Measurements from ENCODE around the gene BPIFB2. TPM values are rescaled to one million over a fixed set of nuclear protein-coding genes. Genes with fewer than 3 reads are reported as not detected.
"Not testable (repeated sequence)": the region's sequence is repeated elsewhere in the genome, so short reads cannot be mapped to it uniquely, and the experiment has no call there.

The BPIFB2 gene
- polyA plus RNA-seq, 1 donor = not detected

GRCh38 chr20:32970115-32970972 is 37.2 kb upstream of the BPIFB2 start:
- DNase-seq = no peak

- no peak for DNase-seq
Observed at GRCh38 chr20:32970973-32971300, 36.6 kb upstream of the BPIFB2 start.

DNA sequence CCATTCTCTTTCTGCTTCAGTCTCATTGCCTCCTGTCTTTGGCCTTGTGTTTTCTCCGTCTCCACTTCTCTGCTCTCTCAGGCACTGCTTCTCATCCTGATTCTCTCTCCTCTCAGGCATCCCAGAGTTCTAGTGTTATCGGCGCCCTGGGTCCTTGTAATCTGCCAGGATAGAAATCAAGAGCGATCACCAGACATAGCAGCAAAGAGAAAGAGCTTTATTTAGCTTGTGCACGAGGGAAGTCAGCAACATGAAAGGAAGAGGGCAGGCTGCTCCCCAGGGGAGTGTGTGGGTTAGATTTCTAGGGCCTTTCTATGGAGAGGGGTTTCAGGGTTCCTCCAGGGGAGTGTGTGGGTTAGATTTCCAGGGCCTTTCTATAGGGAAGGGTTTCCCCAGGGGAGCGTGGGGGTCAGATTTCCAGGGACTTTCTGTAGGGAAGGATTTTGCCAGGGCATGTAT is 35.8 kb upstream of the BPIFB2 start:
- no peak for DNase-seq

- DNase-seq = no peak
Observed at GRCh38 chr20:32972181-32973076, 35.1 kb upstream of the BPIFB2 start.

GRCh38 chr20:32973077-32973717 is 34.3 kb upstream of the BPIFB2 start:
- DNase-seq = no peak

- DNase-seq = not testable (repeated sequence)
Observed at GRCh38 chr20:32974204-32975064, 33.1 kb upstream of the BPIFB2 start.

DNA sequence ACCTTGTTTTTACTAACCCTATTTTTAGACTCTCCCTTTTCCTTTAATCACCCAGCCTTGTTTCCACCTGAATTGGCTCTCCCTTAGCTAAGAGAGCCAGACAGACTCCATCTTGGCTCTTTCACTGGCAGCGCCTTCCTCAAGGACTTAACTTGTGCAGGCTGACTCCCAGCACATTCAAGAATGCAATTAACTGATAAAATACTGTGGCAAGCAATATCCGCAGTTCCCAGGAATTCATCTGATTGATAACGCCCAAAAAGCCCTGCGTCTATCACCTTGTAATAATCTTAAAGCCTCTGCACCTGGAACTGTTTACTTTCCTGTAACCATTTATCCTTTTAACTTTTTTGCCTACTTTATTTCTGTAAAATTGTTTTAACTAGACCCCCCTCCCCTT is 32.4 kb upstream of the BPIFB2 start:
- DNase-seq = not testable (repeated sequence)

DNA sequence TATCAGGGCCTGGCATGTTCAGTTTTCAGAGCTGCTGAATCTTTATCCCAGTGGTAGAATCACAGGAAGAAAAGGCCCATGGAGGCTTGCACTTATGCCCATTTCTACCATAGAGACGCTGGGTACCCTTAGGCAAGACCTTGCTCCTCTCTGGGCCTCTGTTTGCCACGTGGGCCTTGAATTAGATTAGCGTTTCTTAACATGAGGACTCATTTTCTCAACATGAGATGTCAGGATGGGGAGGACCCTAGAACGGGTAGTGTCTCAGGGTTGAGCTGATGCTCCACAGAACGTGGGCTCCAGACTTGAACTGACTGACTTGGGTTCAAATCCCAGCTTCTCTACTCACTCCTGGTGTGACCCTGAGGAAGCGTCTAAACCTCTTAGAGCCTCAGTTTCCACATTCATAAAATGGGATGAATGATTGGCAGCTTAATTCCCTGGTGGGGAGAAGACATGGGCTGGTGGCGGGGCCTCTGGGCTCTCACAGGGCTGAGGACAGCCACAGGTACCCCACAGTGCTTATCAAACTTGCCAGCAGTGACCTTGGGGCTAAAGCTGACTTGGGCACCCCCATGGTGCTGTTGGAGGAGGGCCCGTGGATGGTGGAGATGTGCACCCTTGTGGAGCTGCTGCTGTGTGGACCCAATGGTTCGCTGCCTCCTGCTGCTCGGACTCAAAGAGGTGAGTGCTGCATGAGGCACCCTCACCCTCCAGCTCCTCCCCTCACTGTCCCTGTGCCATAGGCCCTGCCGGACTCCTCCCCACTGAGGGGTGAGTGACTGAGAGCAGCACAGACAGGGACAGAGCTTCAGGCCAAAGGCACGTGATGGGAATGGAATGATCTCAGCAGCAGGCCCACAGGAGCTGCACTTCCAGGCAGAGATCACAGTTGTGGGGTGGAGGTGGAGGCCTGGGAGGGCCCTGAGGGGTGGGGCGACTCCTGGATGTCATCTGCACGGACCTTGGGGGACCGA is 31.5 kb upstream of the BPIFB2 start:
- DNase-seq = no peak

GRCh38 chr20:32976746-32977145 is 30.8 kb upstream of the BPIFB2 start:
- no peak for DNase-seq

DNA sequence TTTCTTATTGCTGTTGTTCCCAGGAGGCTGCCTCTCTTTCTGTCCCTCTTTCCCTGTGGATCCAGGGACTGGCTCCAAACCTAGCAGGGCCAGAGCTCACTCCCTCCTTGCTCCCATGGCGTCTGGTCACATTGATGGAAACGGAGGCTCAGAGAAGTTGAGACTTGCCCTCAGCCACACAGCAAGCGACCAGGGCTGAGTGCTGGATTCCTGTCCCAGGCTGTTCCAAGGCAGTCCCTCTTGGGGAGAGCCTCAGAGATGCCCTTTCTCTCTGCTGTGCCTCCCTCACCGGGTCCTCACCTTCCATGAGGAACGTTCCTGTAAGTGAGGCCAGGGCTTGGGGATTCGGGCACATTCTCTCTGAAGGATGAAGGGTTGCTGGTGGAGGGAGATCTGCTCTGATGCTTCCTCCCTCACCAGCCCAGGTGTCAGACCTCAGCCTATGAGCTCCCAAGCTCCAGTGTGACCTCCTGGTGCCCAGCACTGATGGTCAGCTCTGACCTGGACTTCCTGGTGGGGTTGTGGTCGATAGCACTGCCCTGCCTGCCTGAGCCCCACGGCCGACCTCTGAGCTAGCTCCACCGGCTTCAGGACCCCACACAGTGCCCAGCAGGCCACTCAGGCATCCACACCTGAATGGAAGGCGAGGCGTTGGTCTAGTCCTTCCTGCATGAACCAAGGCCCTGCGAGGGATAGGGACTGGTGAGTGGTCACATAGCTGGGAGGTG is 30.1 kb upstream of the BPIFB2 start:
- no peak for DNase-seq

DNA sequence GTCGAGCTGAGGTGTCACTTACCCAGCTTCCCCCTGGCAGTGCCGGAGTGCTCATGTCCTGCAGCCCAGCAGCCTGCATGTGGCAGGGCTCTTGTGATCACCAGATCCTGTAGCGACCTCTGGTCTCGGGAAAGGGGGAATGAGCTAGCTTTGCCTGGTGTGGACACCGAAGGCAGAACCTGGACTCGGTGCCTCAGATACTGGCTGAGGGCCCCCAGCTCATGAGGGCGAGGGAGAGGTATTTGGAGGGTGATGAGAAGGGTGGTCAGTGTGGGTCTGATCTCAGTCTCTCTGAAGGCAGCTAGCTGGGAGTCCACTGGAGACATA is 29.5 kb upstream of the BPIFB2 start:
- DNase-seq = no peak

DNA sequence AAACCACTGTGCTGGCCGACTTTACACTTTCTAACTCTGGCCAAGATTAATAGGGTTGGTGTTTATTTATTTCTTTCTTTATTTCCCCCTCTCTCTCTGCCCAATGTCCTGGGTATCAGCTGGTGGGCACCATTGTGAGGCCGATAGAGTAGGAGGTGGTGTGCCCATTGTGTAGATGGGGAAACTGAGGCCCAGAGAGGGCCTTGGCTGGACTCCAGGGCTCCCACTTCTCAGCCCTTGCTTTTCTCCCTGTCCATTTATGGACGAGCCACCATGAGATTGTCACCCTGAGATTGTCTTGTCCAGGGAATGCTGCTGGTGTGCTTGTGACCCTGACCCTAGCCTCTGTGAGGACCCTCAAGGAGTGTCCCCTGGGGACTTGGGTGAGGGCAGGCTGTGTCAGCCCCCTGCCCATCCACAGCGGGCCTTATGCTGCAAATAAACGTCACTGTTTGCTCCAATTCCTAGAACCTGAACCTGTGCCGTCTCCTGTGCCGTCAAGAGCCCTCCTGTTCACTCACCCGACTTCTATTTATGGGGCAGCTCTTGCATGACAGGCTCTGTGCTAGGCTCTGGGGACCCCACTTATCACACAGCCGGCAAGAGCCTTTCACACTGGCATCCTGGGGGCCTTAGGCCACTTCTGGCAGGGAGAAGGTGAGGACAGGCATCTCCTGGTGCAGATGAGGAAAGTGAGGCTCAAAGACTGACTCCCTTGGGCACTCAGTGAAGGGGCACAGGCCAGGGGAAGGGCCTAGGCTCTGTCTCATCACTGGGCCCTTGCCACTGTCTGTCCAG is 28.1 kb upstream of the BPIFB2 start:
- DNase-seq = no peak

GRCh38 chr20:32980131-32980941 is 27.2 kb upstream of the BPIFB2 start:
- no peak for DNase-seq

- DNase-seq = no peak
Observed at GRCh38 chr20:32980990-32981389, 26.5 kb upstream of the BPIFB2 start.

DNA sequence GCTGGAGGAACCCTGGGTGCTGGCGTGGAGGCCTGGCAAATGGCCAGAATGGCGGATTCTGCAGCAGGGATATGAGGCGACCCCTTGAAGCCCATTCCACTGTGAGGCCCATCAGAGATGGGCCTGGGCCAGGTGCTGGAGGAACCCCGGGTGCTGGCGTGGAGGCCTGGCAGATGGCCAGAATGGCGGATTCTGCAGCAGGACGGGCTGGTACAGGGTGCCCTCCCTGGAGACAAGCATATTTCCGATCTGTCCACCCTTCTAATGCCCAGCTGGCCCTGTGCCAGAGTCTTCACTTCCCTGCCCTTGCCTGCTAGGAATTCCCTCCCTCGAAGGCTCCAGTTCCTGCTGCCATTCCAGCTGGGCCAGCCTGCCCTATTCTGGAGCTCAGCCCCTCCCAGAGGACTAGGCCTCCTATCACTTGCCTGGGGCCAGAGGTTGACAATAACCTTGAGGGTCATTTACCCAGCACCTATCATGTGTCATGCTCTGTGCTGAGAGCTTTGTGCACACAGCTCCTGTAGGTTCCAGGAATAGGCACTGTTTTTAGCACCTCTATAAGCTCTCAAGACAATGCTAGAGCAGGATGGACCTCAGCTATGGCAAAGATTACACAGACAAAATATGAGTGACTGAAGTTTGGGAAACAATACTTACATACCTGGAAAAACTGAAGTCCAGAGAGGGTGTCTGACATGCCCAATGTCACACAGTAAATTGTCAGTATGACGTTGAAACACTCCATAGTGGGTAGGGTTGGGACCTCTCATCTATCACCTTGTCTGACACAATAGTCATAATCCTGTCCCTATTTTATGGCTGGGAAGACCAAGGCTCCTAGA is 24.7 kb upstream of the BPIFB2 start:
- peak; percentile 41 for DNase-seq

- no peak for DNase-seq
Observed at GRCh38 chr20:32983459-32984112, 23.9 kb upstream of the BPIFB2 start.

GRCh38 chr20:32984196-32984595 is 23.3 kb upstream of the BPIFB2 start:
- no peak for DNase-seq

All from left kidney (tissue), 2 donors.